GM12801 (cell line): Measurements from ENCODE around the gene IPO5.

Experiments used
- CTCF ChIP-seq: IDR thresholded peaks from one replicate; pipeline ENCODE4 v1.5.1; 2011; ENCODE audit warnings: control low read depth; ENCODE audit not compliant: insufficient read length; ENCODE audit errors: extremely low read depth

The IPO5 gene

GRCh38 chr13:97921176-97921816, 32.2 kb upstream of the IPO5 start:
- TF ChIP-seq CTCF: no peak

- TF ChIP-seq CTCF: no peak
Measured at GRCh38 chr13:97928301-97928700, 25.2 kb upstream of the IPO5 start.

GRCh38 chr13:97932036-97932435, 21.4 kb upstream of the IPO5 start:
- no peak for TF ChIP-seq CTCF

- TF ChIP-seq CTCF: no peak
Measured at GRCh38 chr13:97932647-97933046, 20.8 kb upstream of the IPO5 start.

GRCh38 chr13:97933776-97934175, 19.7 kb upstream of the IPO5 start:
- no peak for TF ChIP-seq CTCF

- no peak for TF ChIP-seq CTCF
Measured at GRCh38 chr13:97934590-97934989, 18.9 kb upstream of the IPO5 start.

GRCh38 chr13:97935071-97935470, 18.4 kb upstream of the IPO5 start:
- no peak for TF ChIP-seq CTCF
